Measurements from ENCODE around the gene VWA3A.
A peak's percentile ranks its signal among the peaks of the same experiment; 100 is the strongest.

- no peak for TF ChIP-seq CTCF (IDR thresholded peaks at IDR 0.05)
- TF ChIP-seq POLR2AphosphoS5 (IDR thresholded peaks at IDR 0.05; ENCODE audit: low read depth, low read length), result no peak
- TF ChIP-seq SIN3A (IDR thresholded peaks at IDR 0.05; ENCODE audit: borderline replicate concordance, insufficient read depth, low read depth, low read length), result peak; percentile 55; the same call in 1 of the 2 replicates
These were observed 97.9 kb downstream of the VWA3A start for GRCh38 chr16:22190081-22190775.

Measured in Panc1 (cell line).